Fibroblast of lung (primary cell): ENCODE measurements around the gene VRK2. TPM values are rescaled to one million over a fixed set of nuclear protein-coding genes. Genes with fewer than 3 reads are reported as not detected.

Source experiments
- DNase-seq, 2 donors: peaks; one replicate each; pipeline versions ENCODE4 v3.0.0 to v3.0.0-alpha.2; 2010; ENCODE audit warnings: low read depth in 2 of 2
- H2AFZ ChIP-seq: 2 replicates; pipeline ENCODE4 v1.5.1; 2012; ENCODE audit warnings: low read length, control low read depth, inconsistent platforms
- H3K27ac ChIP-seq: 2 replicates; pipeline ENCODE4 v1.5.1; 2011; ENCODE audit warnings: low read length, control low read depth; ENCODE audit not compliant: insufficient read depth
- H3K27me3 ChIP-seq: 2 replicates; pipeline ENCODE4 v1.5.1; 2011; ENCODE audit warnings: mild to moderate bottlenecking, low read length; ENCODE audit not compliant: control insufficient read depth, insufficient read depth
- H3K36me3 ChIP-seq: 2 replicates; pipeline ENCODE4 v1.5.1; 2011; ENCODE audit warnings: low read length; ENCODE audit not compliant: control insufficient read depth, insufficient read depth
- H3K4me1 ChIP-seq: 2 replicates; pipeline ENCODE4 v1.5.1; 2011; ENCODE audit warnings: low read length; ENCODE audit not compliant: control insufficient read depth, insufficient read depth; ENCODE audit errors: extremely low read depth
- H3K4me2 ChIP-seq: 2 replicates; pipeline ENCODE4 v1.5.1; 2011; ENCODE audit warnings: low read length, control low read depth; ENCODE audit not compliant: insufficient read depth; ENCODE audit errors: extremely low read depth
- H3K4me3 ChIP-seq, 4 experiments: fragments of 200-600 bp in 1 of 4; sonication (generic) in 1 of 4; replicated peaks in 1 of 4; 2 replicates each; pipeline ENCODE4 v1.5.1; 2011 to 2016; ENCODE audit warnings: low read length in 4 of 4, low read depth in 3 of 4, mild to moderate bottlenecking in 3 of 4, control low read depth in 2 of 4, inconsistent platforms in 1 of 4, mixed read lengths in 1 of 4; ENCODE audit not compliant: insufficient read depth in 1 of 4; ENCODE audit errors: control extremely low read depth in 1 of 4
- H3K79me2 ChIP-seq: 2 replicates; pipeline ENCODE4 v1.5.1; 2012; ENCODE audit warnings: mild to moderate bottlenecking, low read length, inconsistent platforms; ENCODE audit not compliant: control insufficient read depth, insufficient read depth
- H3K9ac ChIP-seq: 2 replicates; pipeline ENCODE4 v1.5.1; 2011; ENCODE audit warnings: mild to moderate bottlenecking, low read length, control low read depth; ENCODE audit not compliant: insufficient read depth
- H3K9me3 ChIP-seq: 2 replicates; pipeline ENCODE4 v1.5.1; 2012; ENCODE audit warnings: low read depth, low read length; ENCODE audit not compliant: control insufficient read depth, insufficient read depth
- H4K20me1 ChIP-seq: 2 replicates; pipeline ENCODE4 v1.5.1; 2011; ENCODE audit warnings: low read length; ENCODE audit not compliant: control insufficient read depth, insufficient read depth; ENCODE audit errors: extremely low read depth
- EZH2 ChIP-seq: IDR thresholded peaks from 2 replicates; pipeline ENCODE4 v1.5.1; 2012; ENCODE audit warnings: low read length, control low read depth, mild to moderate bottlenecking; ENCODE audit errors: missing control alignments
- polyA plus RNA-seq, 2 donors: library from polyadenylated mRNA; depleted of rRNA in 1 of 2; stranded (reverse) in 1 of 2; unstranded in 1 of 2; fragments of >200 nt; gene quantifications; 2 replicates each; pipeline ENCODE4 v1.2.1, GENCODE V29; 2011 to 2012; ENCODE audit warnings: missing spikeins in 1 of 2
- total RNA-seq: library from RNA; depleted of rRNA; stranded (reverse); fragments of >200 nt; gene quantifications from 2 replicates; pipeline ENCODE4 v1.2.1, GENCODE V29; 2014
- TF ChIP-seq, protein P1 (sequence below), 2 donors: IDR thresholded peaks in 1 of 2; conservative IDR thresholded peaks in 1 of 2; 1 replicate in 1 of 2; 2 replicates in 1 of 2; pipeline ENCODE4 v1.5.1; 2011 to 2012; ENCODE audit warnings: low read length in 2 of 2, control low read depth in 1 of 2, inconsistent platforms in 1 of 2, low read depth in 1 of 2, mild to moderate bottlenecking in 1 of 2

The VRK2 gene
- total and polyA plus RNA-seq, 2 donors (not counting 1 experiment from before 2014, with no cell fraction given), result 23.8 to 24.3 TPM

DNA sequence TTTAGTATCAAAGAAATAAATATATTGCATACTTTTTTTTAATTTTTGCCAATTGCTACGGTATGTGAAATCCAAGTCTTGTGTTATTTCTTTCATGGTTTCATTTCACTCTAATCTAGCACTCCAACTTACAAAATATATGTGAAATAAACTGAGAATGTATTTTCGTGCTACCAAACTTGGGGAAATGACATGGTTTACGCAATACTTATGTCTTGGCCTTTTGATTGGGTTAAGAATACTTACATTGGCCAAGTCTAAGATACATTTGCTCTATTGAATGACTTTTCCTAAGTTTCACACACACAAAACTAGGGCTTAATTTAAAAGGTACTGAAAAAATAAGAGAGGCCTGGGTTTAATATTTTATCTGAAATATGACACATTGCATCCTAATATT, 80.5 kb downstream of the VRK2 start:
- Histone ChIP-seq H3K9me3 (no peaks in the 10 kb centered on the region), H3K4me3 (no peak overlapping the region), H3K4me2 (no peak overlapping the region), H3K27ac (no peak overlapping the region), H3K4me1 (peaks cover 5% of the 10 kb centered on the region), H4K20me1 (no peaks in the 10 kb centered on the region), H3K9ac (no peak overlapping the region), H2AFZ (no peak overlapping the region), H3K27me3 (no peaks in the 10 kb centered on the region), H3K79me2 (no peaks in the 10 kb centered on the region), H3K36me3 (no peaks in the 10 kb centered on the region)
- no peak for DNase-seq
- TF ChIP-seq EZH2, result no peak
- TF ChIP-seq, protein P1, sequence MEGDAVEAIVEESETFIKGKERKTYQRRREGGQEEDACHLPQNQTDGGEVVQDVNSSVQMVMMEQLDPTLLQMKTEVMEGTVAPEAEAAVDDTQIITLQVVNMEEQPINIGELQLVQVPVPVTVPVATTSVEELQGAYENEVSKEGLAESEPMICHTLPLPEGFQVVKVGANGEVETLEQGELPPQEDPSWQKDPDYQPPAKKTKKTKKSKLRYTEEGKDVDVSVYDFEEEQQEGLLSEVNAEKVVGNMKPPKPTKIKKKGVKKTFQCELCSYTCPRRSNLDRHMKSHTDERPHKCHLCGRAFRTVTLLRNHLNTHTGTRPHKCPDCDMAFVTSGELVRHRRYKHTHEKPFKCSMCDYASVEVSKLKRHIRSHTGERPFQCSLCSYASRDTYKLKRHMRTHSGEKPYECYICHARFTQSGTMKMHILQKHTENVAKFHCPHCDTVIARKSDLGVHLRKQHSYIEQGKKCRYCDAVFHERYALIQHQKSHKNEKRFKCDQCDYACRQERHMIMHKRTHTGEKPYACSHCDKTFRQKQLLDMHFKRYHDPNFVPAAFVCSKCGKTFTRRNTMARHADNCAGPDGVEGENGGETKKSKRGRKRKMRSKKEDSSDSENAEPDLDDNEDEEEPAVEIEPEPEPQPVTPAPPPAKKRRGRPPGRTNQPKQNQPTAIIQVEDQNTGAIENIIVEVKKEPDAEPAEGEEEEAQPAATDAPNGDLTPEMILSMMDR (conservative IDR thresholded peaks at IDR 0.05 in 1 of 2, IDR thresholded peaks at IDR 0.05 in 1 of 2; ENCODE audit: low read depth in 1 of 2, low read length in 2 of 2), result no peak

DNA sequence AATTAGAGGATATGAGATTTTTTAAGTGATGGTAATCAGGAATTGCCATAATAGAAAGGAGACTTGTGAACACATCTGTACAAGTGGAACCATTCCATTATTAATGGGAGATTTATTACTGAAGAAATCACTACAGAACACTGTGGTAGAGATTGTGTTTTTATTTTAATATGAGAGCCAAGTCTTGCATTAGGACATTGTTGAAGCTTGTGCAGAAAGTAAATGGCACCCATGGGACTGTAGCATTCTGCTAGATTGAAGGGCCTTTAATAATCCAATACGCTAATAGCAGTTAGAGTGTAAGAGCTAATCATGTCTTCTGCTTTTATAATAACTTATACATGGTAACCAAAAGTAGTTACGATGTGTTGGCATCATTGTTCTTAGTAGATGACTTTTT, 83.6 kb downstream of the VRK2 start:
- Histone ChIP-seq H3K4me1 (peaks cover 5% of the 10 kb centered on the region), H3K27me3 (no peaks in the 10 kb centered on the region), H4K20me1 (no peaks in the 10 kb centered on the region), H3K4me3 (no peak overlapping the region), H3K9me3 (no peaks in the 10 kb centered on the region), H2AFZ (no peak overlapping the region), H3K9ac (no peak overlapping the region), H3K36me3 (no peaks in the 10 kb centered on the region), H3K27ac (no peak overlapping the region), H3K79me2 (no peaks in the 10 kb centered on the region), H3K4me2 (no peak overlapping the region)
- TF ChIP-seq, protein P1 (conservative IDR thresholded peaks at IDR 0.05 in 1 of 2, IDR thresholded peaks at IDR 0.05 in 1 of 2; ENCODE audit: low read depth in 1 of 2, low read length in 2 of 2), result no peak
- TF ChIP-seq EZH2, result no peak
- DNase-seq, result no peak

DNA sequence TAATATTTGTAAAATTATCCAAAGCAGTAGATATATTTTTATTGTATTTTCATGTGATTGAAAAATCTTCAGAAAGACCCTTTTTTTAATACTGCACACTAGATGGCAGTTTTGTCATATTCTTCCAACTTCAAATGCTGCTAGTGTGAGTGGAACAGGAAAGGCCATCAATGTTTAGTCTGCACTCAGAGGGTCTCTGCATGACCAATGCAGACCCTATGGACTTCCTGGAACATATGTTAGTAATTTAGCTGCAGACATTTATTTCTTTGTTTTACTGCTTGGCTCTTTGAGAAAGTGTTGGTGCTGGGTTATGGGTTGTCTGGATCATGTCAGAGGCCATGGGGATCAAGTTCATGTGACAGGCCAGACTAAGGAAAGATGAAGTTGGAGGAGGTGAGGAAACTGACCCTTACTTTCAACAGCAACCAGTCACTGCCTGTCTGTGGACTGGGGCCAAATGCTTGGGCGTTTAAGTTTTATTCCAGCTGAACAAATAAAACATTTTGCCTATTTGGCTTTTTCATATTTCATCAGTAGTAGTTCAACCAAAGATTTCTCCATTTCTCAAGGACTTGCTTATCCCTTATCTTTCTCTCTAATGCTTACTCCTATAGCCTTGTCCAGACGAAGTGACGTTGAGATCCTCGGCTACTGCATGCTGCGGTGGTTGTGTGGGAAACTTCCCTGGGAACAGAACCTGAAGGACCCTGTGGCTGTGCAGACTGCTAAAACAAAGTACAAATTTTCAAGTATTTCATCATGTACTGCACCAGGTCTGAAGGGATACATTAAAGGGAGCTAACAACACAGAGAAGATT, 84.8 kb downstream of the VRK2 start:
- no peak for TF ChIP-seq EZH2
- TF ChIP-seq, protein P1 (conservative IDR thresholded peaks at IDR 0.05 in 1 of 2, IDR thresholded peaks at IDR 0.05 in 1 of 2; ENCODE audit: low read depth in 1 of 2, low read length in 2 of 2), result peak; percentile 34 to 39
- Histone ChIP-seq H3K9ac (no peak overlapping the region), H3K4me1 (peaks cover 5% of the 10 kb centered on the region), H3K36me3 (no peaks in the 10 kb centered on the region), H2AFZ (no peak overlapping the region), H3K4me3 (no peak overlapping the region), H3K27me3 (no peaks in the 10 kb centered on the region), H4K20me1 (no peaks in the 10 kb centered on the region), H3K27ac (peak overlapping the region; percentile 27), H3K4me2 (no peak overlapping the region), H3K79me2 (no peaks in the 10 kb centered on the region), H3K9me3 (no peaks in the 10 kb centered on the region)
- peak; percentile 70 to 95 for DNase-seq
